Kidney (tissue), 14 donors: ENCODE results near the gene SP9. TPM values are rescaled to one million over a fixed set of nuclear protein-coding genes. Genes with fewer than 3 reads are reported as not detected.

Experiments
- DNase-seq, 5 donors: peaks; one replicate each; pipeline ENCODE4 v3.0.0-alpha.2; 2013 to 2020
- FAIRE-seq: peaks from 2 replicates; lab custom pipeline; 2012; peaks lifted over from hg19 to GRCh38; lab: Jason Lieb, UNC
- H3K27ac ChIP-seq, 2 donors: one replicate each; pipeline ENCODE4 v1.7.0; 2013; ENCODE audit warnings: low read depth in 2 of 2, low read length in 2 of 2, inconsistent platforms in 1 of 2
- H3K27me3 ChIP-seq: one replicate; pipeline ENCODE4 v1.7.1; 2013; ENCODE audit warnings: low read length, inconsistent platforms; ENCODE audit not compliant: control insufficient read depth, insufficient read depth
- H3K36me3 ChIP-seq, 3 donors: one replicate each; pipeline versions ENCODE4 v1.7.0 to v1.7.1; 2013; ENCODE audit warnings: low read length in 3 of 3, control low read depth in 1 of 3, inconsistent platforms in 1 of 3; ENCODE audit not compliant: insufficient read depth in 3 of 3, control insufficient read depth in 2 of 3
- H3K4me1 ChIP-seq, 3 donors: one replicate each; pipeline versions ENCODE4 v1.7.0 to v1.7.1; 2013; ENCODE audit warnings: low read length in 3 of 3, inconsistent platforms in 1 of 3, low read depth in 1 of 3; ENCODE audit not compliant: control insufficient read depth in 2 of 3, insufficient read depth in 2 of 3
- H3K4me3 ChIP-seq, 3 donors: one replicate each; pipeline versions ENCODE4 v1.7.0 to v1.8.1; 2013; ENCODE audit warnings: low read length in 3 of 3, control low read depth in 1 of 3, inconsistent platforms in 1 of 3
- H3K9ac ChIP-seq, 3 donors: one replicate each; pipeline versions ENCODE4 v1.7.0 to v1.7.1; 2013; ENCODE audit warnings: low read length in 3 of 3, control low read depth in 1 of 3, inconsistent platforms in 1 of 3
- H3K9me3 ChIP-seq, 3 donors: one replicate each; pipeline versions ENCODE4 v1.7.0 to v1.7.1; 2013; ENCODE audit warnings: low read length in 3 of 3, control low read depth in 1 of 3, inconsistent platforms in 1 of 3; ENCODE audit not compliant: control insufficient read depth in 2 of 3, insufficient read depth in 1 of 3
- intact Hi-C: fragments of 100-400 bp; cut with DNase I; formaldehyde crosslinking; loops from one replicate; pipeline ENCODE4 v1.11.1; 2022
- polyA plus RNA-seq: library from polyadenylated mRNA; stranded (reverse); fragments of 350-450 nt; fragmentation: Illumina TruSeq; extraction: RNeasy Lipid Tissue Mini Kit (QIAGEN cat#74804); gene quantifications from one replicate; pipeline ENCODE4 v1.2.3, GENCODE V29; 2014; ENCODE audit warnings: low read depth, low replicate concordance; ENCODE audit not compliant: insufficient read depth
- total RNA-seq: library from RNA; stranded (reverse); fragmentation: NEBNext Ultra II Directional; extraction: Animal tissue kit (Norgen Biotek cat#: 25700); gene quantifications from one replicate; pipeline ENCODE4 v1.2.1, GENCODE V29; 2021
- TF ChIP-seq, protein P1 (sequence below): IDR thresholded peaks from 3 replicates; pipeline ENCODE4 v1.5.1; 2012; ENCODE audit warnings: mild to moderate bottlenecking, moderate library complexity, borderline replicate concordance; ENCODE audit not compliant: insufficient read depth; ENCODE audit errors: extremely low read depth
- donor health status: control.
- donor health status: control.
- donor health status: control.
- donor health status: control.
- donor health status: control.
- donor health status: DM: yes; HTN: yes; CAD: no.
- donor health status: Normal renal cell carcinoma (clear cell type).

SP9 gene
- total and polyA plus RNA-seq, 2 donors from 2014 or later, result not detected

DNA sequence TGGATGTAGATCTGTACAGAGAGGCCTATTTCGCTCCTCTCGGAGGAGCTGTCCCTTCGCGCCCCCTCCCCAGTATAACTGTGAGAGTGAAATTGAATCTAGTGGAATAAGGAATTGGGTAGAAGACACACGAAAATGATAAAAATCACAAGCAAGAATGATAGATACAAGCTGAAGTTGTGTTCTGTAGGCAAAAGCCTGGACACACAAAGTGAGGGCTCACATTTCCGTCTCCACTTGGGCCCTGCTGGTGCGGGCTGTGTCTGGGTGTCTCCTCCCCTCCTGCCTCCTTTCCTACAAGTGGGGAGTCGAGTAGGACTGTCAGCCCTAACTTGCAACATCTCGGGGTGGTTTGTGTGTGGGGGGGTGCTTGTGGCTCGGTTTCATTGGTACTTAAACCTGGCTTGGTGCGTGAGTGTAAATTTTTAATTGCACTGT, 457 bp upstream of the SP9 start:
- Histone ChIP-seq H3K4me1 (peaks cover 0 to 11% (median 0%) of the 10 kb centered on the region in 3 donors), H3K27ac (no peak overlapping the region), H3K4me3 (no peak overlapping the region), H3K36me3 (no peaks in the 10 kb centered on the region), H3K9me3 (no peaks in the 10 kb centered on the region), H3K9ac (no peak overlapping the region), H3K27me3 (peaks cover 77% of the 10 kb centered on the region)
- FAIRE-seq, result no peak
- DNase-seq, result peak in 3 of 5 donors; percentile 25 to 65 (median 59)
- TF ChIP-seq, protein P1, sequence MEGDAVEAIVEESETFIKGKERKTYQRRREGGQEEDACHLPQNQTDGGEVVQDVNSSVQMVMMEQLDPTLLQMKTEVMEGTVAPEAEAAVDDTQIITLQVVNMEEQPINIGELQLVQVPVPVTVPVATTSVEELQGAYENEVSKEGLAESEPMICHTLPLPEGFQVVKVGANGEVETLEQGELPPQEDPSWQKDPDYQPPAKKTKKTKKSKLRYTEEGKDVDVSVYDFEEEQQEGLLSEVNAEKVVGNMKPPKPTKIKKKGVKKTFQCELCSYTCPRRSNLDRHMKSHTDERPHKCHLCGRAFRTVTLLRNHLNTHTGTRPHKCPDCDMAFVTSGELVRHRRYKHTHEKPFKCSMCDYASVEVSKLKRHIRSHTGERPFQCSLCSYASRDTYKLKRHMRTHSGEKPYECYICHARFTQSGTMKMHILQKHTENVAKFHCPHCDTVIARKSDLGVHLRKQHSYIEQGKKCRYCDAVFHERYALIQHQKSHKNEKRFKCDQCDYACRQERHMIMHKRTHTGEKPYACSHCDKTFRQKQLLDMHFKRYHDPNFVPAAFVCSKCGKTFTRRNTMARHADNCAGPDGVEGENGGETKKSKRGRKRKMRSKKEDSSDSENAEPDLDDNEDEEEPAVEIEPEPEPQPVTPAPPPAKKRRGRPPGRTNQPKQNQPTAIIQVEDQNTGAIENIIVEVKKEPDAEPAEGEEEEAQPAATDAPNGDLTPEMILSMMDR, result no peak
- intact Hi-C loops, result no loop called here

DNA sequence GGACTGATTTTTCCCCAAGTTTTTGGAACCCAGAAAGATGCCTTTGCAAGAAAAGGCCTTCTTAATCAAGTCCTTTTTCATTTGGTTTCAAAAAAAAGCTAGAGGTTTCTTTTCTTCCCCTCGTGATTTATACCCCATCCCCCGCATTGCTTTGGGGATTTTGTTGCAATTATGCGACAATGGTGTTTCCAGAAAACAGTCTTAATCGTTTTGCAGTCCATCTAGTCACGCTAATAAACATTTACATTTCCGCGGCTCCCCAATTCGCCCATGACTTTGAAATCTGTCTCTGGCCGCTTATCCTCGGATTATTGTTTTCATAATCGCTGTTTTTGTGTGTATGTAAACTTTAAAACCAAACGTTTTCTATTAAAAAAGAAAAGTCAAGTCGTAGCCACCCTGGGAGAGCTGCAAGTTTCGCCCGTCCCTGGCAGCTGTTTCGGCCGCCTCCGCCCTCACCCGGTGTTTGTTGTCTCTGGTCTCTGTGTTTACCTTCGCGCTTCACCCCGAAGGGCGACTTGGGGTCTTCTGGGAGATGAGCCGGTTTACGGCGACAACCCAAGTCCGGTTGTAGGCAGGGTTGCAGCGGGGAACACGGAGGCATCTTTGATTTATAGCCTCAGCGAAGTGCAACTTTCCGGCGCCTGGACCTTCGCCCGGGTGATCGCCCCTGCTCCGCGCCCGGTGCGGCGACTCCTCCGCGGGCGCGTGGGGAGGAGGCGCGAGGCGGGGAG, 667 bp downstream of the SP9 start:
- FAIRE-seq, result no peak
- Histone ChIP-seq H3K4me1 (peaks cover 0 to 11% (median 0%) of the 10 kb centered on the region in 3 donors), H3K9me3 (no peaks in the 10 kb centered on the region), H3K4me3 (no peak overlapping the region), H3K9ac (no peak overlapping the region), H3K27ac (no peak overlapping the region), H3K36me3 (no peaks in the 10 kb centered on the region), H3K27me3 (peaks cover 73% of the 10 kb centered on the region)
- TF ChIP-seq, protein P1, result no peak
- DNase-seq, result peak in 3 of 5 donors; percentile 57 to 72 (median 63)
- intact Hi-C loops, result no loop called here

DNA sequence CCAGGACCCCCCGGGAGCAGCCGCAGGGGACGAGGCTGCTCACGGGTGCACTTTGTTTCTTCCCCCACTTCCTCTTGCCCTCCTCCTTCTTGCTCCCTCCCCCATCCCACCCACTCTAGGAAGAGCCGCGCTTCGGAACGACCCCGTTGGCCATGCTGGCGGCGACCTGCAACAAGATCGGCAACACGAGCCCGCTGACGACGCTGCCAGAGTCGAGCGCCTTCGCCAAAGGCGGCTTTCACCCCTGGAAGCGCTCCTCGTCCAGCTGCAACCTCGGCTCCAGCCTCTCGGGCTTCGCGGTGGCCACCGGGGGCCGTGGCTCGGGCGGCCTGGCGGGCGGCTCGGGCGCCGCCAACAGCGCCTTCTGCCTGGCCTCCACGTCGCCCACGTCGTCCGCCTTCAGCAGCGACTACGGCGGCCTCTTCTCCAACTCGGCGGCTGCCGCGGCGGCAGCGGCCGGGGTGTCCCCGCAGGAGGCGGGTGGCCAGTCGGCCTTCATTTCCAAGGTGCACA, 1.3 kb downstream of the SP9 start:
- FAIRE-seq (no peak), DNase-seq (peak; percentile 56 to 79 (median 66))
- H3K4me3 ChIP-seq, result no peak overlapping the region
- H3K9ac ChIP-seq, result no peak overlapping the region
- H3K4me1 ChIP-seq, result peaks cover 0 to 11% (median 0%) of the 10 kb centered on the region in 3 donors
- peaks cover 68% of the 10 kb centered on the region for H3K27me3 ChIP-seq
- no peaks in the 10 kb centered on the region for H3K9me3 ChIP-seq
- TF ChIP-seq, protein P1, result no peak
- no peaks in the 10 kb centered on the region for H3K36me3 ChIP-seq
- intact Hi-C loops, result no loop called here
- H3K27ac ChIP-seq, result no peak overlapping the region
